ENCODE results near the gene PPP1R36. TPM values are rescaled to one million over a fixed set of nuclear protein-coding genes. Genes with fewer than 3 reads are reported as not detected.

Gene PPP1R36
- total and polyA plus RNA-seq, 2 of the 8 experiments (the other 6 are each of a cell fraction or from before 2014, with no cell fraction given) = 0.39 to 0.93 TPM

- H3K9ac ChIP-seq (replicated peaks in 1 of 4; ENCODE audit: extremely low read depth in 1 of 4, low read depth in 3 of 4, low read length in 3 of 4) = no peak overlapping the region
- no peak overlapping the region for H2BK120ac ChIP-seq (replicated peaks; ENCODE audit: low read depth, low read length)
- H3K18ac ChIP-seq (ENCODE audit: extremely low read depth, low read length) = no peak overlapping the region
- no peak overlapping the region for H2AFZ ChIP-seq (ENCODE audit: low read length)
- no peak overlapping the region for H2BK15ac ChIP-seq (ENCODE audit: low read length)
- H3K27me3 ChIP-seq (replicated peaks in 1 of 4; ENCODE audit: control insufficient read depth in 3 of 4, extremely low read depth in 1 of 4, insufficient read depth in 3 of 4, low read length in 3 of 4) = no peaks in the 10 kb centered on the region
- H3K9me3 ChIP-seq (ENCODE audit: insufficient read depth in 2 of 2, low read depth in 1 of 2, low read length in 1 of 2) = no peaks in the 10 kb centered on the region
- DNase-seq (ENCODE audit: low read depth in 1 of 2, low spot score in 2 of 2) = no peak
- peaks cover 11 to 78% of the 10 kb centered on the region in 2 experiments for H3K79me2 ChIP-seq (ENCODE audit: control insufficient read depth in 1 of 2, insufficient read depth in 2 of 2, low read length in 2 of 2)
- 71% methylated on average over 1 of the region's 1 CpG; no CpG with 5 or more reads in 1 of the 2 experiments for WGBS, 2 experiments (ENCODE audit: extremely low coverage in 1 of 2, insufficient coverage in 1 of 2, insufficient read length in 1 of 2, insufficient replicate concordance in 2 of 2, low coverage in 1 of 2, low lambda C conversion rate in 2 of 2, missing lambda C conversion rate in 1 of 2)
- no peak overlapping the region for H3K23ac ChIP-seq (ENCODE audit: insufficient read length)
- no peak overlapping the region for H2AK5ac ChIP-seq (ENCODE audit: low read depth, low read length)
- H4K5ac ChIP-seq (ENCODE audit: insufficient read length, low read depth, low read length) = no peak overlapping the region
- H3K36me3 ChIP-seq (ENCODE audit: control insufficient read depth in 2 of 4, insufficient read depth in 4 of 4, low read length in 3 of 4) = no peaks in the 10 kb centered on the region
- no peak for FAIRE-seq
- H3K4me2 ChIP-seq (ENCODE audit: insufficient read depth in 1 of 2, low read depth in 2 of 2, low read length in 2 of 2) = no peak overlapping the region; a peak in 1 of 4 replicates
- H2BK20ac ChIP-seq (ENCODE audit: low read length) = no peak overlapping the region
- H3K4me3 ChIP-seq (ENCODE audit: extremely low read depth in 1 of 4, insufficient read depth in 2 of 4, low read depth in 3 of 4, low read length in 4 of 4) = no peak overlapping the region
- CTCF ChIA-PET (ENCODE audit: partially characterized antibody) = interaction anchor here (1.0 to 1.5 kb wide), 4 partner anchors 30 to 256 kb away, joined by 3 to 5 read pairs (median 4); no protein-coding TSS in a partner anchor
- H3K4ac ChIP-seq (replicated peaks; ENCODE audit: insufficient read length, low read depth, low read length) = no peak overlapping the region
- no peak overlapping the region for H4K91ac ChIP-seq (replicated peaks; ENCODE audit: insufficient read length, low read length)
- H3K23me2 ChIP-seq (ENCODE audit: low read depth, low read length) = peaks cover 12% of the 10 kb centered on the region
- no peak overlapping the region for H4K8ac ChIP-seq (ENCODE audit: extremely low read depth, insufficient read depth, low read length)
- no peak overlapping the region for H3K56ac ChIP-seq (replicated peaks; ENCODE audit: insufficient read length, low read depth, low read length)
- no peak overlapping the region for H2BK5ac ChIP-seq (ENCODE audit: low read depth, low read length)
- no peak overlapping the region for H2BK12ac ChIP-seq (ENCODE audit: low read depth, low read length)
- peaks cover 6% of the 10 kb centered on the region; the same call in 1 of the 2 replicates for H3K79me1 ChIP-seq (ENCODE audit: low read depth, low read length)
- H3K14ac ChIP-seq (ENCODE audit: insufficient read length) = no peak overlapping the region
- no peak overlapping the region for H3K27ac ChIP-seq (ENCODE audit: low read depth, low read length)
- peaks cover 3 to 7% of the 10 kb centered on the region in 2 experiments for H4K20me1 ChIP-seq (replicated peaks in 1 of 2; ENCODE audit: control insufficient read depth in 1 of 2, insufficient read depth in 2 of 2, low read length in 2 of 2)
- POLR2A ChIA-PET (ENCODE audit: partially characterized antibody) = interaction anchor here (0.7 to 1.6 kb wide), 7 partner anchors 12 to 169 kb away, joined by 3 to 6 read pairs (median 4); partner anchors contain the start of gene HSPA2
- peaks cover 0 to 8% (median 7%) of the 10 kb centered on the region in 4 experiments; a peak in 5 of 7 replicates for H3K4me1 ChIP-seq (replicated peaks in 1 of 4; ENCODE audit: control insufficient read depth in 3 of 4, insufficient read depth in 4 of 4, low read length in 3 of 4)
- TF ChIP-seq SIX5 (IDR thresholded peaks at IDR 0.05; ENCODE audit: low read depth, low read length) (no peak), HDAC2 (IDR thresholded peaks at IDR 0.05; ENCODE audit: borderline replicate concordance in 1 of 2, low read depth in 2 of 2, low read length in 2 of 2) (no peak), BRCA1 (IDR thresholded peaks at IDR 0.05; ENCODE audit: low read depth, low read length) (no peak), RAD21 (IDR thresholded peaks at IDR 0.05 in 1 of 2, conservative IDR thresholded peaks at IDR 0.05 in 1 of 2; ENCODE audit: low read depth in 2 of 2, low read length in 2 of 2) (no peak), POU5F1 (IDR thresholded peaks at IDR 0.05; ENCODE audit: low read depth, low read length) (no peak), EZH2 (IDR thresholded peaks at IDR 0.05; ENCODE audit: low read depth, low read length, severe bottlenecking) (no peak), ASH2L (IDR thresholded peaks at IDR 0.05; ENCODE audit: low read length) (no peak), SIN3A (conservative IDR thresholded peaks at IDR 0.05 in 1 of 2, IDR thresholded peaks at IDR 0.05 in 1 of 2; ENCODE audit: low read depth in 1 of 2, low read length in 2 of 2) (no peak), GABPA (IDR thresholded peaks at IDR 0.05; ENCODE audit: borderline replicate concordance, insufficient read depth, low read length) (no peak), USF2 (IDR thresholded peaks at IDR 0.05; ENCODE audit: low read length) (no peak)
Measured at GRCh38 chr14:64508215-64508776, 41.5 kb upstream of the PPP1R36 start.
